ENCODE results near the gene MRPL46.
"Not testable (repeated sequence)": the region's sequence is repeated elsewhere in the genome, so short reads cannot be mapped to it uniquely, and the experiment has no call there.

Gene MRPL46

GRCh38 chr15:88438181-88438580 is 29.0 kb downstream of the MRPL46 start:
- DNase-seq, result no peak

DNA sequence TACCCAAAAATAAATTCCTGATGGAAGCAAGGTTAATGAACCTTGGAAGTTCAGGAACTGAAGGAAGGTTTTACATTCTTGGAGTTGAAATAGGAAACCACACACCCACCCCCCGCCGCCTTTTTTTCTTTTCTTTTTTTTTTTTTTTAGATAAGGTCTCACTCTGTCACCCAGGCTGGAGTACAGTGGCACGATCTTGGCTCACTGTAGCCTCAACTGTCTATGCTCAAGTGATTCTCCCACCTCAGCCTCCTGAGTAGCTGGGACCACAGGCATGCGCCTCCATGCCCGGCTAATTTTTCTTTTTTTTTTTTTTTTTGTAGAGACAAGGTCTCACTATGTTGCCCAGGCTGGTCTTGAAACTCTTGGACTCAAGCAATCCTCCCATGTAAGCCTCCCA is 33.1 kb downstream of the MRPL46 start:
- not testable (repeated sequence) for DNase-seq

- no peak for DNase-seq
These were observed 34.0 kb downstream of the MRPL46 start for GRCh38 chr15:88433046-88433685.

- no peak for DNase-seq
These were observed 35.7 kb downstream of the MRPL46 start for GRCh38 chr15:88431441-88431840.

DNA sequence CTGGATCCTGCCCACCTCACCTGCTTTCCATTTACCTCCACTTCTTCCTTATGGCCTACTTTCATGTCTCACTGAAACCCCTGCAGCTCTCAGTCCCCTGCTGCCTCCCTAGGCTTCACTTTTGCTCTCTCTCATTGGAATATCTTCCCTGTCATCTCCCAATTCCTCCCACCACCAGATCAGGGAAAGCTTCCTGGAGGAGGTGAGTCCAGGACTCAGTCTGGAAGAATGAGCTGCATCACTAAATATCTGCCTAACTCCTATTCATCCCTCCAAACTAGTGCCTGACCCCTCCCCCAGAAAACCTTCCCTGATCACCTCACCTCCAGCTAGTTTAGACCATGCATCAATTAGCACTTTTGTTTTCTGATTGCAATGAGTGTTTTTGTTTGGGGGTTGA is 37.1 kb downstream of the MRPL46 start:
- DNase-seq, result no peak

DNA sequence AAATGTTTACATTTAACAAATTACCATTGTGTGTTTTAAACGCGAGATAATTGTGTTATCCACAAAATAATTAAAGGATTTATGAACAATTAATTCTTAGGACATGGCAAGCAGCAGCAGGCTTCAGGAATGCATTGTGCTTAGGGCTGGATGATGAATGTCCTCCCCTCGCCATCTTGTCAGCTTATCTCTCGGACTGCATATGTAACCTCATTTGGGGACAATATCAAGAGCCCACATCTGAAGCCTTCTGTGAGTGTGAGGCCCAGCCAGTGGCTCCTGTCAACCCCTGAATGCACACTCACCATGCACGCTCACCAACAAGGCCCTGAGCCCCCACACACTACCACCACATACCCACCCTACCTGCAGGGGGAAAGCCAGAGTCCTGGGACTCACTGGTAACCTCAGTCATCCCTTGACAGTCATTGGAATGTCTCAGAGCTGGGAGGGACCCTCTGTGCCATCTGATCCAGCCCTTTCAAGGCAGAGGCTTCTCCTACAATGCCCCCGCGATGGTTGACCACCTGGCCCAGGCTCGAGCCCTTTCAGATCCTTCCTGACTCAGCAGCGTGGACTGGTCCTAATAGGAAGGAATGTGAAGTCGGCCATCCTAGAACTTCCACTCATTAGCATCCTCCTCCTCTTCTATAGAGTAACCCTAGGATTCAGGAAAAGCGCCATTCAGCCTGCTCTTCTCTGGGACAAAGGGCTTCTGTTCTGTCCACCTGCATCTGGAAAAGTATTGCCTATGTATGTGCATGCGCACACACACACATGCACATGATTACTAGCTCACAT is 38.2 kb downstream of the MRPL46 start:
- DNase-seq, result no peak

DNA sequence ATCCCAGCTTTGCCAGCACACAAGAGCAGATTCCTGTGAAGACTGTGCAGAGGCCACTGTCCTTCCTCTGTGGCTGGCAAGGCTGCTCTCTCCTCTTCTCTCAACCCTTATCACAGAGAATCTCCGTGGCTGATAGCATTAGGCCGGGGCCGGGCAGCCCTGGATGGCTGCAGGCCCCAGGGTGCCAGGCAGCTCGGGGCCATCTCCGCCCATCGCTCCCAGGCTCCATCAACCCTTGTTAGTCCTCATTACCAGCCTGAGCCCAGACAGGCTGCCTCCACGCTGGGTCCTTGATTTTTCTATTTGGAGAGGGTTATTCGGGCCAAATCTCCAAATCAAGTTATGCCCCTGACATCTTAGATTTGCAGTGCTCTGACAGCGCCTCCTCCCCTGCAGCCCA is 39.1 kb downstream of the MRPL46 start:
- no peak for DNase-seq

DNA sequence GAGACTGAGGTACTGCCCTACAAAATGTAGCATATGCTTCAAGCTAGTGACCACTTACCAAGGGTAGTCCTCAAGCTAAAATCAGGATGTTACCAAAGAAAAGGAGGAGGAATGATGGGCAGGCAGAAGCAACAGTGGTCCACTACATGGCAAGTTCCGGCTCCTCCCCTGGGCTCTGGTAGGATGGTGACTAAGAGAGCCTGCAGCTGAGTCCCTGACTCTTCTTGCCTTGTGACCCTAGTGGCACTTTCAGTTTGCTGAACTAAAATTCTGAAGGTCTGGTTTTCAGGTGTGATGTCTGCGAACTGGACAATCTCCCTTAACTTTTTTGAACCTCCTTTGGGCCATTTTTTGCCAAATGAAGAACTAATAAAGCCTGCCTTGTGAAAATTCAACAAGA is 40.9 kb downstream of the MRPL46 start:
- DNase-seq, result no peak

- no peak for DNase-seq
These were observed 43.9 kb downstream of the MRPL46 start for GRCh38 chr15:88423331-88423730.

GRCh38 chr15:88419830-88420229 is 47.4 kb downstream of the MRPL46 start:
- no peak for DNase-seq
